HG02981 (cell line): ENCODE data around the gene CYB561D2.
"Not testable (repeated sequence)": the region's sequence is repeated elsewhere in the genome, so short reads cannot be mapped to it uniquely, and the experiment has no call there.

Experiments used
- ATAC-seq: cut with Tn5 transposase; IDR thresholded peaks from one replicate; pipeline ENCODE4 v1.9.1; 2021; ENCODE audit warnings: mild to moderate bottlenecking, moderate library complexity; ENCODE audit not compliant: unreplicated experiment

The CYB561D2 gene, protein sequence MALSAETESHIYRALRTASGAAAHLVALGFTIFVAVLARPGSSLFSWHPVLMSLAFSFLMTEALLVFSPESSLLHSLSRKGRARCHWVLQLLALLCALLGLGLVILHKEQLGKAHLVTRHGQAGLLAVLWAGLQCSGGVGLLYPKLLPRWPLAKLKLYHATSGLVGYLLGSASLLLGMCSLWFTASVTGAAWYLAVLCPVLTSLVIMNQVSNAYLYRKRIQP

GRCh38 chr3:50350527-50351322 lies at the start of gene CYB561D2, which contains the start of gene NPRL2:
Gene CYB561D2 (plus strand): TSS chr3:50350862. CDS start chr3:50351434, 572 bp downstream.
Gene NPRL2 (minus strand): TSS chr3:50350775. CDS start chr3:50350652, 123 bp downstream.
- peak; percentile 82 for ATAC-seq

DNA sequence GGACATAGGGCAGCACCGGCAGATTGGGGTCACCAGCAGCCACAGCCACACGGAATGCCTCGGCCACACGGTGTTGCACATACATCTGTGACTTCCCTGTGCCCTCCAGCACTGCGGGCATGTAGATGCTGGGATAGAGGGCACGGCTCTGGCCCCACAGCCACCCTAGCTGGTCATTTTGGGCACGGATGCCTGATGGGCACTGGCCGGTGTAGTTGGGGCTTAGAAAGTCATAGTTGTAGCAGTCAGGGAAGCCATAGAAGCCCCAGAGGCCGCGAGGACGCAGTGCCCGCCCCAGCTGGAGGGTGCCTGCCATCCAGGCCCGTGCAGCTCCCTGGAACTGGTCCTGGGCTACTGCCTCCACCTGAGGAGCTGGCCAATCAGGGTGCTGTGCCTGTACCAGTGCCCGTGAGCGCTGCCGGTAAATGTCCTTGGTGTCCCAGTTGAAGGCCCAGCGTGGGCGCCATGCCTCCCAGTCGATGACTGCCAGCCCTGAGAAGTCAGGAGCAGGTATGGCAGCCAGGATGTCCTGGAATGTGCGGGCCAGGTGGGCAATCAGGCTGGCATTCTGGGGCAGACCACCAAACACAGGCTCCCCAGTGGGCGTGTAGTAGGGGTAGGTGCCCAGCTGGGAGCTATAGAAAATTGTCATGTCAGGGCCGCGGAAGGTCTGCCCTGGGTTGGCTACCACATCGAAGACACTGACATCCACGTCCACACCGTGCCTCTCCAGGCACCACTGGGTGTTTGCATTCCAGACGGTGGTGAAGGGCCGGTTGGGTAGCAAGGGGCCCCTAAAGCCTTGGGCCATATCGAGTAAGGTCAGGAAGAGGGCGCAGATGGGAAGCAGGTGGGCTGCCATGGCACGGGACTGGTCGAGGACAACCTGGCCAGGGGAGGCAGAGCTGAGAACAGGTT lies 48.3 kb upstream of the CYB561D2 start:
- ATAC-seq = no peak

GRCh38 chr3:50303013-50303815 lies 47.4 kb upstream of the CYB561D2 start, which contains the start of gene HYAL1:
Gene HYAL1 (minus strand): TSS chr3:50303574. CDS start chr3:50302956, 618 bp downstream.
- no peak for ATAC-seq

GRCh38 chr3:50304601-50305000 lies 46.1 kb upstream of the CYB561D2 start:
- ATAC-seq = no peak

DNA sequence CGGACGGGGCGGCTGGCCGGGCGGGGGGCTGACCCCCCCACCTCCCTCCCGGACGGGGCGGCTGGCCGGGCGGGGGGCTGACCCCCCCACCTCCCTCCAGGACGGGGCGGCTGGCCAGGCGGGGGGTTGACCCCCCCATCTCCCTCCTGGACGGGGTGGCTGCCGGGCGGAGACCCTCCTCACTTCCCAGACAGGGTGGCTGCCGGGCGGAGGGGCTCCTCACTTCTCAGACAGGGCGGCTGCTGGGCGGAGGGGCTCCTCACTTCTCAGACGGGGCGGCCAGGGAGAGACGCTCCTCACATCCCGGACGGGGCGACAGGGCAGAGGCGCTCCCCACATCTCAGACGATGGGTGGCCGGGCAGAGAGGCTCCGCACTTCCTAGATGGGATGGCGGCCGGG lies 38.6 kb upstream of the CYB561D2 start:
- ATAC-seq = not testable (repeated sequence)

DNA sequence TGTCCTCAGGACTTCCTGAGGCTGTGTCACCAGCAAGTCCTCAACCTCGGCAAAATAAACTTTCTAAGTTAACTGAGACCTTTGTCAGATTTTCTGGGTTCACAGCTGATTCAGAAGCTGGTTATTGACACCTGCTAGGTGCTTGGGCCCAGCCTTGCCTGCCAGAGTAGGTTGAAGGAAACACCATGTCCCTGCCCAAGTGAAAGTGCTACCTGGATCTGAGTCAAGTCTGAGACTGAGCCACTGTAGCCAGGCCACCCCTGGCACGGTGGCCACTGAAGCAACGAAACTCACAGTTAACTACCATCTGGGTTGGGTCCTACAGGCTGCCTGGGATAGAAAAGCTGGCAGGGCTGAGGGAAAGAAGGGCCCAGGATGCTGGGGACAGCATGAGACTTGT lies 36.3 kb upstream of the CYB561D2 start:
- ATAC-seq = no peak

DNA sequence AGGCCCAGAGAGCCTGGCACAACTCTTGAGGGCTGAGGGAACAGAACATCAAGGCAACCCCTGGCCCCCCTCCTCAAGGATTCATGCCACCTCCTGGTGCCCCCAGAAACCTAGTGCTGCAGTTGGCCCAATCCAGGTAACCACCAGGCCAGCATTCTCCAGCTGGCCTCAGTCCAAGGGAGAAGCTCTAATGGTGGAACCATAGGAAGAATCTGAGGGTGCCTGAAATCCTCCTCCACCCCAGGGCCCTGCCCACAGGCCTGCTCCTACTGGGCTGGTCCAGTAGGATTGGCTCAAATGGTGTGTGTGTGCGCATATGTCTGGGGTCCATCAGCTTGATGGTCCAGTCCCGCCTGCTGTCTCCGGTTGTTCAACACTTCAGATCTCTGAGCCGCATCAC lies 35.8 kb upstream of the CYB561D2 start:
- no peak for ATAC-seq

GRCh38 chr3:50316657-50317242 lies 33.9 kb upstream of the CYB561D2 start:
- no peak for ATAC-seq

- ATAC-seq = no peak
These were observed 33.4 kb upstream of the CYB561D2 start for GRCh38 chr3:50317300-50317699.

- ATAC-seq = no peak
These were observed 32.5 kb upstream of the CYB561D2 start for GRCh38 chr3:50318163-50318562.

GRCh38 chr3:50318615-50319014 lies 32.0 kb upstream of the CYB561D2 start:
- no peak for ATAC-seq

DNA sequence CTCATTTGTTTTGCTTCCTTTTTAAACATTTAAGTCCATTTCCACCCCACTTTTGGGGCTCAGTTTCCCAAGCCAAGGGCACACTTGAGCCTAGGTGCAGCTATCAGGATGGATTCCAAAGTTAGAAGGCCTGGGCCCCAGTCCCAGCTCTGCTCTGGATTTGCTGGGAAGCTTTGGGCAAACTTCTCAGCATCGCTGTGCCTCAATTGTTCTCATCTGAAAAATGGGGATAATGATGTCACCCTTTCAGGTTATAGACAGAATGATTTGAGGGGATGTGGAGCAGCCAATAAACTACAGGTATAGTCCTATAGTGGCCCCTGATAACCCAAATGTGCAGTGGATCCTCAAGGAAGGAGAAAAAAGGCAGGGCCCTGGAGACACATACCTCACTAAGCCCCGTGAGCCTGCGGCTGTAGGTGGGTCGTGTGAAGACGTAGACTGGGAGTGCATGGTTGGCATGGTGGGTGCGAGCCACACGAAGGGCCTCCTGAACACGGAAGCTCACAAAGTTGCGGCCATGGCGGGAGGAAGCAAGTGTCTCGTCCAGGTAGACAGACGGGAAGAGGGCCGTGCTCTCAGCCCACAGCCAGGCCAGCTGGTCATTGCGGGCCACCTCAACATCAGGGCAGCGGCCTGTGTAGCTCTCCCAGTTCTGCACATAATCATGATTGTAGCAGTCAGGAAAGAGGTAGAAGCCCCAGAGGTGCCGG lies 31.3 kb upstream of the CYB561D2 start:
- ATAC-seq = no peak

DNA sequence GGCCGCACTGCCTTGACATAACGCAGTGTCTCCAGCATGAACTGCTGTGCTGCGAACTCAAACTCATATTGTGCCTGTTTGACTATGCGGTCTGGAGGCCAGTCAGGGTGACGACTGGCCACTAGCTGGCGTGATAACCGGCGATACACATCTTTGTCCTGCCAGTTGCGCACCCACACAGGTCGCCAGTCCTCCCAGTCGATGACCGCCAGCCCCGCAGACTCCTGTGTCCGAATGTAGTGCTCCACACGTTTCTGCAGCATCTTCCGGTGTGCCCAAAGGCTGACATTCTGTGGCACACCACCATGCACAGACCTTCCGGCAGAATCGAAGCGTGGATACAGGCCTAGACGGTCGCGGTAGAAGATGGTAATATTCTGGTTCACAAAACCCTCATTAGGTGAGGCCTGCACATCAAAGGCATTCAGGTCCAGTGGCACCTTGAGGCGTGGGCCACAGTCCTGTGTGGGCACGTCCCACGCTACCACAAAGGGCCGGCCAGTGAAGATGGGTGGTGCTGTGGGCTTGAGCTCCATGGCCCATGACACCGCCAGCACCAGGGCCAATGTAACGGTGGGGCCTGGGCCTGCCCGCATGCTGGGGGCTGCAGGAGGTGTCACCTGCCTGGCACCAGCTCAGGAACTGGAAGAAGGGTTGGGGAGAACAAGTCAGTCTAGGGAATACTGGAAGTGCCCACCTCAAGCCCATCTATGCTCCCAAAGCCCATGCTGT lies 30.6 kb upstream of the CYB561D2 start:
- ATAC-seq = no peak

DNA sequence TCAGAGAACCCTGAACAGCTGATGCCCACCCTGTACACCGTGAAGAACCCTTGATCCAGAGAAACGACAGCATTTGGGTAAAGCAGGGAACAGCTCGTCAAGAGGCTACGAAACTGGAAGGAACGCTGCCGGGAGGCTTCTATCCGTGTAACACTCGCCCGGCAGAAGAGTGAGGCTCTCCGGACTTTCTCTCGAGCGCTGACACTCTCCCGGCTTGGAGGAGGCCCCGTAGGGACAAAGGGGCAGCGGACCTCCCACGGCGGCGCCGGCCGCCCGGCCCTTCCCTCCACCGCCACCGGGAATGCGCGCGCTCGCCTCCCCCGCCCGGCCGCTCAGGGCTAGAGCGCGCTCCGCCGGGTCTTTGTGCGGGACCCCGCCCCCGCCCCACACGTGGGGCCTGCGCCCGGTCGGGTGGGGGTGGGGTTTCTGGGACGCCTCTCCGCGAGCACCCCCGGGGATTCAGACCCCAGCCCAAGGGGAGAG lies 29.8 kb upstream of the CYB561D2 start:
- peak; percentile 36 for ATAC-seq

GRCh38 chr3:50321336-50322114 lies 29.1 kb upstream of the CYB561D2 start:
- peak; percentile 78 for ATAC-seq

- no peak for ATAC-seq
These were observed 28.6 kb upstream of the CYB561D2 start for GRCh38 chr3:50322115-50322385.

DNA sequence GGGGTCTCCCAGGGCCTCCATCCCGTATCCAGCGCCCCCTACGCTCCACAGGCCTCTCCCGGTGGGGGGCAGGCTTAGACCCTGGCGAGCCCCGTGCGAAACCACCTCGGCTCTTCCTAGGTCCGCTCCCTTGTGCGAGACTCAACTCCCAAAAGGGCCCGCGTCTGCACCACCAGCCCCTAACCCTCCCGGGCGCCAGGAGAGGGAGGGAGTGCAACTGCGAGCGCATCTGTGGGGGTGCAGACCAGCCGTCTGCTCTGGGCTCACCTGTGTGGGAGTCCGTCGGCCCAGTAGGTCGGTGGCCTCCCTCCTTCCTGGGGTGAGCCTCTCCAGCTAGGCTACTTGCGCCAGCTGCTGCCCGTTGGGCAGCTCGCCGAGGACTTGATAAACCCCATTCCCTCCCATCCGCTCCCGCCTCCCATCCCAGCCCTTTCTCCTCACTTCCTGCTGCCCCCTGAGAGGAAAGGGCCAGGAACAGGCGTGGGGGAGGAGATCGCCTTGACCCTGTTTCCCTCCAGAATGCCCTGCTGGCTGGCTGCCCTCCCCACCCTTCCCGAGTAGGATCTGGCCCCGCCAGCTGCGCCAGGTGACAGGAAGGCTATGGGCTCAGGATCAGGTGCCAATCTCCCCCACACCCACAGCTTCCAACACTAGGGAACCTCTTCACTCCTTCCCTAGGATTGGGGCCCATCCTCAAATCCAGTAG lies 28.1 kb upstream of the CYB561D2 start, which contains the start of gene HYAL2:
HYAL2 (minus strand) TSS at position 360 of the 706 bp plus-strand sequence. CDS start 2,256 bp downstream, outside the sequence.
- ATAC-seq = no peak
